ENCODE measurements around the gene LPP. TPM values are rescaled to one million over a fixed set of nuclear protein-coding genes. Genes with fewer than 3 reads are reported as not detected.

The LPP gene
- total and polyA plus RNA-seq, 2 donors (not counting 1 experiment from before 2014, with no cell fraction given), result 7.6 to 81.7 TPM

GRCh38 chr3:188791311-188791710, 637.4 kb downstream of the LPP start:
- Histone ChIP-seq H3K9me3 (ENCODE audit: control extremely low read depth in 1 of 3, control insufficient read depth in 2 of 3, insufficient read depth in 1 of 3, low read length in 2 of 3) (no peaks in the 10 kb centered on the region), H3K9ac (ENCODE audit: low read length) (no peak overlapping the region), H3K4me2 (replicated peaks; ENCODE audit: low read depth, low read length, poor library complexity, severe bottlenecking) (no peak overlapping the region), H3K36me3 (replicated peaks in 1 of 2; ENCODE audit: control extremely low read depth in 1 of 2, control insufficient read depth in 1 of 2, extremely low read depth in 1 of 2, insufficient read depth in 2 of 2, low read length in 1 of 2) (no peaks in the 10 kb centered on the region), H3K79me2 (ENCODE audit: control insufficient read depth, insufficient read depth, low read length) (no peaks in the 10 kb centered on the region), H3K27ac (ENCODE audit: low read length in 2 of 2) (no peak overlapping the region), H3K4me1 (ENCODE audit: control insufficient read depth in 2 of 2, insufficient read depth in 2 of 2, low read length in 2 of 2) (peaks cover 6 to 7% of the 10 kb centered on the region in 2 donors), H2AFZ (ENCODE audit: insufficient read depth, low read depth, low read length, poor library complexity, severe bottlenecking) (no peak overlapping the region), H3K4me3 (ENCODE audit: control extremely low read depth in 1 of 5, extremely low read depth in 1 of 5, insufficient read depth in 1 of 5, low read depth in 2 of 5, low read length in 4 of 5) (no peak overlapping the region), H3K27me3 (replicated peaks in 1 of 4; ENCODE audit: control extremely low read depth in 1 of 4, control insufficient read depth in 3 of 4, insufficient read depth in 4 of 4, low read length in 3 of 4) (no peaks in the 10 kb centered on the region), H4K20me1 (ENCODE audit: control insufficient read depth, insufficient read depth, low read length, poor library complexity, severe bottlenecking) (no peaks in the 10 kb centered on the region)
- DNase-seq, result no peak
- CTCF ChIA-PET, result interaction anchor here (4.1 kb wide), 1 partner anchor 1052 kb away, joined by 22 read pairs; no protein-coding TSS in a partner anchor
- Mint-ChIP-seq H3K27me3 (no peaks in the 10 kb centered on the region), H3K4me1 (peaks cover 9% of the 10 kb centered on the region), H3K27ac (no peak overlapping the region), H3K9me3 (ENCODE audit: insufficient read depth) (no peaks in the 10 kb centered on the region), H3K4me3 (no peak overlapping the region)
- WGBS (ENCODE audit: insufficient coverage), result 100% methylated on average over 2 of the region's 4 CpGs
- TF ChIP-seq EZH2 (IDR thresholded peaks at IDR 0.05; ENCODE audit: borderline replicate concordance, insufficient read depth, low read depth, low read length, poor library complexity, severe bottlenecking), result no peak
- TF ChIP-seq, protein P1, sequence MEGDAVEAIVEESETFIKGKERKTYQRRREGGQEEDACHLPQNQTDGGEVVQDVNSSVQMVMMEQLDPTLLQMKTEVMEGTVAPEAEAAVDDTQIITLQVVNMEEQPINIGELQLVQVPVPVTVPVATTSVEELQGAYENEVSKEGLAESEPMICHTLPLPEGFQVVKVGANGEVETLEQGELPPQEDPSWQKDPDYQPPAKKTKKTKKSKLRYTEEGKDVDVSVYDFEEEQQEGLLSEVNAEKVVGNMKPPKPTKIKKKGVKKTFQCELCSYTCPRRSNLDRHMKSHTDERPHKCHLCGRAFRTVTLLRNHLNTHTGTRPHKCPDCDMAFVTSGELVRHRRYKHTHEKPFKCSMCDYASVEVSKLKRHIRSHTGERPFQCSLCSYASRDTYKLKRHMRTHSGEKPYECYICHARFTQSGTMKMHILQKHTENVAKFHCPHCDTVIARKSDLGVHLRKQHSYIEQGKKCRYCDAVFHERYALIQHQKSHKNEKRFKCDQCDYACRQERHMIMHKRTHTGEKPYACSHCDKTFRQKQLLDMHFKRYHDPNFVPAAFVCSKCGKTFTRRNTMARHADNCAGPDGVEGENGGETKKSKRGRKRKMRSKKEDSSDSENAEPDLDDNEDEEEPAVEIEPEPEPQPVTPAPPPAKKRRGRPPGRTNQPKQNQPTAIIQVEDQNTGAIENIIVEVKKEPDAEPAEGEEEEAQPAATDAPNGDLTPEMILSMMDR (IDR thresholded peaks at IDR 0.05), result no peak
- intact Hi-C loops (cut with micrococcal nuclease), result no loop called here
- no peak for ATAC-seq (ENCODE audit: low read depth)
- POLR2A ChIA-PET, result no interaction called here

DNA sequence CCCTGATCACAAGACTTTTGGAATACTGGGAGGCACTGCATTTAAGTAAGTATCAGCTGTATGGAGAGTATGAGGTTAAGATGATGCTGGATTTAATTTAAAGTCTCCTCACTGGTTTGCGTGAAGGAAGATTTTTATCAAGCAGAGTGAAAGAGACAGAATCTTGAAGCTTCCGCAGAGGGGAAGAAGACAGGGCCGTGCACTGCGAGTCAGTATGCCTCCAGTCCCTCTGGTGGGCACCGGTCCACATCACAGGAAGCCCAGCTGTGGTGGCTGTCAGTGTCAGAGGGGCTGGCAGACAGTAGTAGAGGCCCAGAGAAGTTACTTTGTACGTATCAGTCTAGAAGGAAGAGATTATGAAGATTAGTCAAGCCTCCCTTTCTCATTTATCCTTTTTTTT, 638.8 kb downstream of the LPP start:
- Histone ChIP-seq H3K9ac (ENCODE audit: low read length) (no peak overlapping the region), H2AFZ (ENCODE audit: insufficient read depth, low read depth, low read length, poor library complexity, severe bottlenecking) (no peak overlapping the region), H3K27me3 (replicated peaks in 1 of 4; ENCODE audit: control extremely low read depth in 1 of 4, control insufficient read depth in 3 of 4, insufficient read depth in 4 of 4, low read length in 3 of 4) (no peaks in the 10 kb centered on the region), H3K9me3 (ENCODE audit: control extremely low read depth in 1 of 3, control insufficient read depth in 2 of 3, insufficient read depth in 1 of 3, low read length in 2 of 3) (no peaks in the 10 kb centered on the region), H3K27ac (ENCODE audit: low read length in 2 of 2) (no peak overlapping the region), H3K36me3 (replicated peaks in 1 of 2; ENCODE audit: control extremely low read depth in 1 of 2, control insufficient read depth in 1 of 2, extremely low read depth in 1 of 2, insufficient read depth in 2 of 2, low read length in 1 of 2) (no peaks in the 10 kb centered on the region), H3K79me2 (ENCODE audit: control insufficient read depth, insufficient read depth, low read length) (no peaks in the 10 kb centered on the region), H4K20me1 (ENCODE audit: control insufficient read depth, insufficient read depth, low read length, poor library complexity, severe bottlenecking) (no peaks in the 10 kb centered on the region), H3K4me1 (ENCODE audit: control insufficient read depth in 2 of 2, insufficient read depth in 2 of 2, low read length in 2 of 2) (peaks cover 7 to 8% of the 10 kb centered on the region in 2 donors), H3K4me2 (replicated peaks; ENCODE audit: low read depth, low read length, poor library complexity, severe bottlenecking) (no peak overlapping the region), H3K4me3 (ENCODE audit: control extremely low read depth in 1 of 5, extremely low read depth in 1 of 5, insufficient read depth in 1 of 5, low read depth in 2 of 5, low read length in 4 of 5) (no peak overlapping the region)
- ATAC-seq (ENCODE audit: low read depth), result no peak
- peaks cover 16% of the 10 kb centered on the region for H3K4me1 Mint-ChIP-seq
- ChIA-PET POLR2A (interaction anchor here (0.6 to 0.7 kb wide), 3 partner anchors 11 to 1050 kb away, joined by 3 to 6 read pairs (median 3); no protein-coding TSS in a partner anchor), CTCF (interaction anchor here (1.2 to 4.1 kb wide), 2 partner anchors 163 to 1053 kb away, joined by 3 to 22 read pairs; no protein-coding TSS in a partner anchor)
- no peaks in the 10 kb centered on the region for H3K9me3 Mint-ChIP-seq (ENCODE audit: insufficient read depth)
- H3K27me3 Mint-ChIP-seq, result no peaks in the 10 kb centered on the region
- H3K27ac Mint-ChIP-seq, result no peak overlapping the region
- intact Hi-C loops (cut with micrococcal nuclease), result no loop called here
- H3K4me3 Mint-ChIP-seq, result no peak overlapping the region
- no peak for TF ChIP-seq EZH2 (IDR thresholded peaks at IDR 0.05; ENCODE audit: borderline replicate concordance, insufficient read depth, low read depth, low read length, poor library complexity, severe bottlenecking)
- TF ChIP-seq, protein P1 (IDR thresholded peaks at IDR 0.05), result no peak
- DNase-seq, result peak; percentile 18
- 81% methylated on average over 3 of the region's 6 CpGs for WGBS (ENCODE audit: insufficient coverage)
